Heart left ventricle (tissue), 16 donors: Measurements from ENCODE around the gene ARHGAP12. TPM values are rescaled to one million over a fixed set of nuclear protein-coding genes. Genes with fewer than 3 reads are reported as not detected.

Source experiments
- ATAC-seq, 4 donors: fragments of 200-7000 bp; cut with Tn5 transposase; one replicate each; pipeline ENCODE4 v1.9.1; 2020 to 2022; ENCODE audit warnings: moderate library complexity in 4 of 4, mild to moderate bottlenecking in 3 of 4, moderate number of reproducible peaks in 1 of 4
- DNase-seq, 5 donors: peaks; one replicate each; pipeline ENCODE4 v3.0.0-alpha.2; 2020
- H3K27ac ChIP-seq, 12 donors: fragments of 200-600 bp; sonication (generic) in 4 of 12; one replicate each; pipeline versions ENCODE4 v1.5.0 to v1.8.0; 2016 to 2022; ENCODE audit warnings: mild to moderate bottlenecking in 2 of 12
- H3K27me3 ChIP-seq, 9 donors: fragments of 200-600 bp; sonication (generic) in 2 of 9; one replicate each; pipeline versions ENCODE4 v1.5.1 to v1.8.0; 2016 to 2022; ENCODE audit warnings: mild to moderate bottlenecking in 3 of 9
- H3K36me3 ChIP-seq, 9 donors: fragments of 200-600 bp; sonication (generic) in 2 of 9; one replicate each; pipeline versions ENCODE4 v1.5.0 to v1.8.0; 2018 to 2022; ENCODE audit warnings: mild to moderate bottlenecking in 2 of 9
- H3K4me1 ChIP-seq, 12 donors: fragments of 200-600 bp; sonication (generic) in 4 of 12; one replicate each; pipeline versions ENCODE4 v1.5.0 to v1.8.0; 2016 to 2022; ENCODE audit warnings: mild to moderate bottlenecking in 3 of 12
- H3K4me3 ChIP-seq, 12 donors: fragments of 200-600 bp; sonication (generic) in 4 of 12; one replicate each; pipeline versions ENCODE4 v1.5.0 to v1.8.0; 2017 to 2022; ENCODE audit warnings: mild to moderate bottlenecking in 9 of 12, moderate library complexity in 4 of 12
- H3K9me3 ChIP-seq, 12 donors: fragments of 200-600 bp; sonication (generic) in 4 of 12; one replicate each; pipeline versions ENCODE4 v1.5.0 to v1.8.0; 2016 to 2022; ENCODE audit warnings: mild to moderate bottlenecking in 1 of 12
- CTCF ChIP-seq, 12 donors: fragments of 200-600 bp; sonication (generic) in 4 of 12; IDR thresholded peaks; one replicate each; pipeline versions ENCODE4 v1.5.0 to v1.8.0; 2018 to 2022; ENCODE audit warnings: antibody characterized with exemption in 12 of 12, mild to moderate bottlenecking in 5 of 12
- POLR2A ChIP-seq, 2 donors: fragments of 450-650 bp; IDR thresholded peaks; one replicate each; pipeline ENCODE4 v1.6.1; 2017; ENCODE audit warnings: antibody characterized with exemption in 2 of 2, mild to moderate bottlenecking in 2 of 2, moderate library complexity in 2 of 2
- WGBS, 4 donors: extraction: QIAGEN DNeasy Blood & Tissue Kit in 2 of 4; methylation state at CpG; one replicate each; pipeline versions ENCODE4 v1.1.5 to v1.1.7; 2013 to 2018; 5-methylcytosine and 5-hydroxymethylcytosine counted together
- intact Hi-C, 10 donors: fragments of 100-400 bp; cut with DNase I; formaldehyde crosslinking; loops; one replicate each; pipeline versions ENCODE4 v1.11.1 to v1.14.2; 2022
- polyA plus RNA-seq, 2 donors: library from polyadenylated mRNA; stranded (reverse); fragments of 200-250 nt; gene quantifications; one replicate each; pipeline ENCODE4 v1.2.3, GENCODE V29; 2013
- total RNA-seq, 9 donors: library from RNA; depleted of rRNA in 2 of 9; stranded (reverse); fragments of >200 nt in 2 of 9; fragmentation: NEBNext Ultra II Directional in 3 of 9; extraction: Animal tissue kit (Norgen Biotek cat#: 25700) in 3 of 9; gene quantifications; one replicate each; pipeline versions ENCODE4 v1.1.0 to v1.2.4, GENCODE V29; 2016 to 2023
- donor health status: ischemic (EF 13 %, LVEDD 7.1; RV severe dilation, severe dysfunction).
- donor health status: healthy with polysubstance abuse.
- donor health status: DM: no; HTN: yes; CAD: no.
- donor health status: DM: no; HTN: no; CAD: no.
- donor health status: ischemic (EF 25% LVEDD 6.9; RV normal size, moderate dysfunction).
- donor health status: ischemic (EF 25% LVEDD 5.7; RV mildly dilated, moderate dysfunction).
- donor health status: healthy.
- donor health status: DM: yes; HTN: yes; CAD: no.
- donor health status: ischemic (EF 35%, LVEDD 5.7; RV mildly dilated, moderate dysfunction).
- donor health status: nonischemic (EF 11% LVEDD 7.7; RV severe dilation, severe dysfunction).
- donor health status: DM: yes; HTN: yes; CAD: no.
- donor health status: PGD.
- donor health status: ischemic (EF 29% LVEDD 5.4; RV normal size, mild dysfunction).
- donor health status: nonischemic (EF 23%, LVEDD 6.1; RV moderate dilation, normal function).

The ARHGAP12 gene
- total and polyA plus RNA-seq, 11 donors = 11.5 to 27.6 (median 20.1) TPM

DNA sequence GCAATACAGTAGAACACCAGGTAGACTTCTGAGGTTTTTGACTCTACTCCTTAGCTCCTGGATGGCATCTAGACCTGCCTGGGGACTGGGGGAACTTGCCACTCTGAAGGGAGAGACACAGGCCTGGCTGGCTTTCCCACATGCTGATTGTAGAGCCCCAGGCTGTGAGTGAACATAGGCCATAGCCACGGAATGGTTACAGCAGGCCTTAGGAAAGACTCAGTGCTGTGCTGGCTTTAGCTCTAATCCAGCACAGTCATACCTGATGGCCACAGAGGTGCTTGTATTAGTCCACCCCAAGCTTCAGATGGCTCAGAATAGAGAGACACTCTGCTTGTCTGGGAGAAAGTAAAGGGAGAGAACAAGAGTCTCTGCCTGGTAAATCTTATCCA, 35.0 kb upstream of the ARHGAP12 start:
- no peak for TF ChIP-seq POLR2A (IDR thresholded peaks at IDR 0.05)
- intact Hi-C loops = no loop called here
- Histone ChIP-seq H3K4me1 (peaks cover 0 to 46% (median 0%) of the 10 kb centered on the region in 12 donors), H3K27me3 (no peaks in the 10 kb centered on the region), H3K9me3 (no peaks in the 10 kb centered on the region), H3K36me3 (no peaks in the 10 kb centered on the region), H3K27ac (no peak overlapping the region), H3K4me3 (no peak overlapping the region)
- no peak for DNase-seq
- 86 to 100% (median 89%) methylated on average over 1 of the region's 1 CpG for WGBS, 4 donors
- no peak for ATAC-seq

GRCh38 chr10:31962826-31963588, 34.4 kb upstream of the ARHGAP12 start:
- Histone ChIP-seq H3K36me3 (no peaks in the 10 kb centered on the region), H3K4me1 (peaks cover 0 to 46% (median 0%) of the 10 kb centered on the region in 12 donors), H3K27me3 (no peaks in the 10 kb centered on the region), H3K27ac (no peak overlapping the region), H3K4me3 (no peak overlapping the region), H3K9me3 (no peaks in the 10 kb centered on the region)
- WGBS, 4 donors = 89 to 92% (median 90%) methylated on average over 4 of the region's 4 CpGs
- no peak for TF ChIP-seq POLR2A (IDR thresholded peaks at IDR 0.05)
- no peak for TF ChIP-seq CTCF (IDR thresholded peaks at IDR 0.05)
- intact Hi-C loops = no loop called here
- no peak for ATAC-seq
- no peak for DNase-seq

DNA sequence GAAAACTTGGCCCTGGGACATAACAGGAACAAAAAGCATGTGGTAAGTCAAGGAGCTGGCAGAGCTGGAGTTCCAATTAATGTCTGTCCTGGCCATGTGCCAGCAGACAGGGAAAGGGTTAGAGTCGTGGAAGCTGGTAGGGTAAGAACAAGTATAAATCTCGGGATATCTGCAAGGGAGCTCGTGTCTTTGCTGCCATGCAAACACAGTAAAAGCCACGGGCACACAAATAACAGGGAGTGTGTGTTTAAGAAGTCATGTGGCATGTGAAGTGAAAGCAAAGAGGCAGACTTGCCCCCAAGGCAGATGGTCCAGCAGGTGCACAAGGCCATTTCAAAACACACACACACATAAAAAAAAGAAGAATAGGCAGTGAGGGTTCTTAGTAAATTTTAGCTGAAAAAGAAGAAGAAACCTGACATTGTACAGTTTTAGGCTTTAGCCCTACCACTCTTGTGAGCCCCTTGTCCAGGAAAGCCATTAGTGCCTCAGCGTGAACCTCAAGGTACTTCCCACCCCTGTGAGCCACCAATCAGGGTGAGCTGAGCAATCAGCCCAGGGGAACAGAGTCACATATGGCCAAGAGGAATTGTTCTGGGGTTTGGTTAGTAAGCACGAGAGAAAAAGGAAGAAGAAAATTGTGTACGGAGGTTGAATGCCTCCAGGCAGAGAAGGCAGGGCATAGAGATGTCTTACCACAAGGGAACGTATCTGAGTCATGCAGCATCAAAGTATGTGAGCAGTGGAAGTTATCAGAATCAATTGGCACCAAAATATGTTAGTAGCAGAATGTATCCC, 32.8 kb upstream of the ARHGAP12 start:
- peak in 1 of 4 donors; percentile 50 for ATAC-seq
- Histone ChIP-seq H3K4me3 (no peak overlapping the region), H3K27ac (no peak overlapping the region), H3K4me1 (peaks cover 0 to 46% (median 0%) of the 10 kb centered on the region in 12 donors), H3K9me3 (no peaks in the 10 kb centered on the region), H3K36me3 (no peaks in the 10 kb centered on the region), H3K27me3 (no peaks in the 10 kb centered on the region)
- no peak for DNase-seq
- TF ChIP-seq POLR2A (IDR thresholded peaks at IDR 0.05) (no peak), CTCF (IDR thresholded peaks at IDR 0.05) (no peak)
- intact Hi-C loops = no loop called here
- WGBS, 4 donors = 72 to 76% (median 73%) methylated on average over 8 of the region's 8 CpGs

DNA sequence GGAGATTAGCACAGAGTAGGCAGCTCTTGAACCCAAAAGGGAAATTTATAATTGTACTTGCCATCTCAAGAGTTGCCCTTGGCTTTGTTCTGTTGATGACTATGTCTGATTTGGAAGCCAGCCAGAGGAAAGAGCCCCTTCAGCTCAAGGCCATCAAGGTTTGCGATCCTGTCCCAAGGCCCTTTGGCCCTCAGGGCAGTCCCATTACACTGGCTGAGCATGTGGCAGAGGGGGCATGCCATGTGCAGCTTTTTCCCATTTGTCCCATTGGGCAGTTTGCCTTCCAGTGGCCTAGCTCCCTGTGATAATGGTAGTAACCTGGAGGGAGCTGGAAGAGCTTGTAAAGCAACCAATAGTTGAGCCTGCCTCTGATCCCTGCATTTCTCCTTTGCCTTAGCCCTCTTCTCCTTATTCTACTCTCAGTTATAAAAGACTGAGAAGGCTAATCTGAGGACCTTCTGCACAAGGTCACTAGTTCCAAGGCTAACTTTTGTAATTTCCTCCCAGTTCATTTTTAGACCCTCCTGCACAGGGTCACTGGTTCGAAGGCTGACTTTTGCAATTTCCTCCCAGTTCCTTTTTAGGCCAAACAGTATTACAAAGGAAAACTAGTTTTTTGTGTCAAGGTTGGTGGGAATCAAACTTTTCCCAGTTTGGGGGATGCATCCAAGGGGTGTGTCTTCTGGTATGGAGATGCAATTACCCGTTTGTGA, 31.0 kb upstream of the ARHGAP12 start:
- Histone ChIP-seq H3K9me3 (peaks cover 0 to under 1% (median 0%) of the 10 kb centered on the region in 12 donors), H3K4me1 (peaks cover 0 to 43% (median 0%) of the 10 kb centered on the region in 12 donors), H3K27me3 (no peaks in the 10 kb centered on the region), H3K36me3 (no peaks in the 10 kb centered on the region), H3K27ac (no peak overlapping the region), H3K4me3 (no peak overlapping the region)
- WGBS, 4 donors = 48 to 55% (median 52%) methylated on average over 3 of the region's 3 CpGs
- ATAC-seq (peak in 1 of 4 donors; percentile 54), DNase-seq (no peak)
- intact Hi-C loops = no loop called here
- TF ChIP-seq POLR2A (IDR thresholded peaks at IDR 0.05) = no peak
- no peak for TF ChIP-seq CTCF (IDR thresholded peaks at IDR 0.05)
